Left colon (tissue), 2 donors: ENCODE data around the gene LDLRAD4. TPM values are rescaled to one million over a fixed set of nuclear protein-coding genes. Genes with fewer than 3 reads are reported as not detected.

Experiments used
- ATAC-seq: fragments of 200-7000 bp; cut with Tn5 transposase; one replicate; pipeline ENCODE4 v1.9.1; 2020; ENCODE audit warnings: mild to moderate bottlenecking, moderate library complexity
- DNase-seq, 2 donors: peaks; one replicate each; pipeline ENCODE4 v3.0.0-alpha.2; 2020
- intact Hi-C, 2 donors: fragments of 100-400 bp; cut with DNase I in 1 of 2; cut with micrococcal nuclease in 1 of 2; formaldehyde crosslinking; loops; one replicate each; pipeline versions ENCODE4 v1.11.2 to v1.14.0; 2022; cut with DNase I, micrococcal nuclease
- total RNA-seq, 2 donors: library from RNA; stranded (reverse); fragmentation: NEBNext Ultra II Directional; extraction: Animal tissue kit (Norgen Biotek cat#: 25700); gene quantifications; one replicate each; pipeline ENCODE4 v1.2.1, GENCODE V29; 2021
- donor health status: DM: no; HTN: no; CAD: no.
- donor health status: DM: yes; HTN: yes; CAD: no.

The LDLRAD4 gene
- total RNA-seq, 2 donors from 2014 or later = 33.6 to 49.0 TPM

GRCh38 chr18:13398631-13399030 is 180.1 kb downstream of the LDLRAD4 start:
- ATAC-seq = no peak
- DNase-seq = no peak
- intact Hi-C loops = no loop called here

GRCh38 chr18:13399511-13399910 is 181.0 kb downstream of the LDLRAD4 start:
- no peak for DNase-seq
- intact Hi-C loops = no loop called here
- no peak for ATAC-seq

DNA sequence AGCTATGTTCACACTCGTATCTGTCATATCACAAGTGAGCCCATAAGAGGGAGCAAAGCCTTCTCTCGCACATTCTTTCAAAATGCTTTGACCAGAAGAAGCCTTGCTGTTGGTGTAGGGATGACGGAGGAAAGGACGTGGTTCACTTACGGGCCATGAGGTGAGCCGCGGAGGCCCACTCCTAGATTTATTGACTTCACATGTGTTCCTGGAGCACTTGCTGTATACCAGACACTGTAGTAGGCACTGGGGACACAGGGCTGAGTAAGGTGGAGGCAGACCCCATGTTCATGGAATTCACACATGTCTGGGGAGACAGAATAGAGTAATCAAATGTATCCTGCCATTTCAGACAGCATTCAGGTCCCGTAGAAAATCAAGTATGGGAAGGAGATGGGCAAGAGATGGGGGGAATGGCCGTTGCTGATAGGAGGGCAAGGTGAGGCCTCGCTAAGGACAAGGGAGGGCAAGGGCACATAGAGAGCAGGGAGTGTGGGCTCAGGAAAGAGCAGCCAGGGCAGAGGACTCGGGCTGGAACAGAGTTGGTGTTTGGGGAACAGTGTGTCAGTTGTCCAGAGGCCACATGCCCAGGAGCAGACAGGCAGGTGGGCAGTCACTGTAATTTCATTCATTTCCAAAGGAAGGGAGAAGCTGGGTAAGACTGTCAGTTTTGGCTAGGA is 182.2 kb downstream of the LDLRAD4 start:
- intact Hi-C loops = no loop called here
- ATAC-seq (no peak), DNase-seq (no peak)

GRCh38 chr18:13401404-13401803 is 182.8 kb downstream of the LDLRAD4 start:
- intact Hi-C loops = no loop called here
- ATAC-seq (no peak), DNase-seq (no peak)

- no peak for DNase-seq
- intact Hi-C loops = no loop called here
- ATAC-seq = no peak
Observed at GRCh38 chr18:13401826-13402225, 183.3 kb downstream of the LDLRAD4 start.

DNA sequence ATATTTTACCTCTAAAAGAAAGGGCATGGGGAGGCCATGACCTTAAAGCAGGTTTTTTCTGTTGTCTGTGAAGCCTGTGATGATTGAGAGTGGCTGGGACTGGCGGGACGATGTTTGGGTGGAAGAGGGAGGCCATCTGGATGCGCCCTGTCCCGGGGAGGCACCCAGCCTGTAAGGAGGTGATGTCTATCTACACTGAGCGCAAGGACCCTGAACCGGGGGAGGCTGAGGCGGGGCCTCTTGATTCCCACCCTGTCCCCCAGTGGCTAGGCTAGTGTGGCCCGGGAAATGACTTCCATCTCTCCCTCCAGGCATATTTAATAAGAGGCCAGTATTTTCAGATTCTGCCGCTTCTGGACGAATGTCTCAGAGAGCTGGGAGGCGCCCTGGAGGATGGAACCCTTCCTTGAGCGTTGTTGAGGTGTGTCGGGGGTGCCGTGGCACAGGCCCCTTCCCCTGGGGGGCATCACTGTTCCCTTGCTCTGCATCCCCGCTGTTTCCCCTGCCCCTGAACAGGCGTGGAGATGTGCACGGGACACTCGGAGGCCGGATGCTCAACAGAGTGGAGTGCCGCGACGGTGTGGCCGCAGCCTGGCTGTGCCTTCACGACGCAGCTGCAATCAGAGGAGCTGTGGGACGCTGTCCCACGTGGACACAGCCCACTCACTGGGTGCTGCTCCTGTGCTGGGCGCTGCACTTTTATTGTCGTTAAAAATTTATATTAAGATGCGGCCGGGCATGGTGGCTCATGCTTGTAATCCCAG is 185.4 kb downstream of the LDLRAD4 start:
- ATAC-seq (no peak), DNase-seq (no peak)
- intact Hi-C loops = no loop called here

GRCh38 chr18:13405305-13406038 is 186.9 kb downstream of the LDLRAD4 start:
- no peak for DNase-seq
- no peak for ATAC-seq
- intact Hi-C loops = no loop called here

DNA sequence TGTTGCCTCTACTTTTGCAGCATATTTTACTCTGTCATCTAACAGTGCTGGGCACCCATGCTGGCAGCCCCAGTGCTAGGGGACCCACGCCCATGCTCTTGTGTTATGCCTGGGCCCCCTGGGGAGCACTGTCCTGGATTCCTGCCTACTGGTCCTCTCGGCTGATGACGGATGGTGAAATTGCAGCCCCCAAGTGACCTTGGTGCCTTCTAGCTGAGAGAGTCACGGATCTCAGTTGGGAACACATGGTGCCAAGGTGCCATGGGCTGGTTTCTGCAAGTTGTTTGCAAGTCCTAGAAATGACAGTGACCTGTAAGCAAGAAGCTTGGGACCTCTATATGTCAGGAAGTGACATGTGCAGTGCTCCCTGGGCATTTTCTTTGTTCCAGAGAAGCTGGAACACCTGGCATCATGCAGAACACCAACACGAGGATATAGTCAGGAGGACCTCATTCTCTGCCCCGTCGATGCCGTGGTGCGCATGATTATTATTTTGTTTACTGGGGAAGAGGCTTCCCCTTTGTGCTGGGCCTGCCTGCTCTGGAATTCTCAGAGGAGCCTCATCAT is 187.6 kb downstream of the LDLRAD4 start:
- intact Hi-C loops = no loop called here
- no peak for DNase-seq
- no peak for ATAC-seq

DNA sequence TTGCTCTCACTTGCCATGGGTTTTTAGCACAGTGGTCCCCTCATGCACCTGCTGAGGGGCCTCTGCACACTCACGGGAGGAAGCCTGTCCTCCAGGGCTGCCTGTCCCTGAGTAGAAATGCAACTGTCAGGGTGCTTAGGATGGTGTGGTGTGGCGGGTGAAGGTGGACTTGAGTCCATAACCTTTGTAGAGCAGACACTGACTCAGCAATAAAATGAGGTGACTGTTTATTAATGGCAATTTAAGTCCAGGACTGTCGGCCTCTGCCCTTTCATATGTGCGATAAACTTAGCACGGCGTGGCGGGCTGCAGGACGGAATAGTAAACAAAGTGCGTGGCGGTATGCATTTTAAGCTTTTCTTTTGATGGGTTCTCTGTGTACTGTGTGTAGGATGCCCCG is 188.2 kb downstream of the LDLRAD4 start:
- intact Hi-C loops = no loop called here
- ATAC-seq (no peak), DNase-seq (no peak)

GRCh38 chr18:13407484-13407883 is 188.9 kb downstream of the LDLRAD4 start:
- intact Hi-C loops = no loop called here
- ATAC-seq (no peak), DNase-seq (no peak)

DNA sequence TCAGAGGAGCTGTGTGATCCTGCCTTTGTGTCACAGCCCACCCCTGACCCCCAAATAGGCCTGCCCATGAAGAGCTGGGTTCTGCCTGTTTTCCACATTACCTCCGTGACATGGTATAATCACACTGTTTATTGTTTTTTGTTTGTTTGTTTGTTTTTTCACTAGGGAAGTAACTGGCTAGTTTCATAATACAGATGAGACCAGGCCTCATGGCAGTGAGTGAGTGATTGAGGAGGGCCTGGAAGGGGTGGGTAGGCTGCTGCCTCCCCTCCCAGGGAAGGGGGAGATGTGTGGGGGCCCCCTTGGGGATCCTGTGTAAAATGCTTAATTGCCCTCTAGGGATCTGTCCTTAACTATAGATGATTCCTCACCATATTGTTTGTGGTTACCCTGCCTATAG is 190.5 kb downstream of the LDLRAD4 start:
- no peak for ATAC-seq
- intact Hi-C loops = no loop called here
- DNase-seq = no peak

- ATAC-seq (no peak), DNase-seq (no peak)
- intact Hi-C loops = no loop called here
Observed at GRCh38 chr18:13409997-13410396, 191.4 kb downstream of the LDLRAD4 start.

GRCh38 chr18:13410471-13410870 is 191.9 kb downstream of the LDLRAD4 start:
- intact Hi-C loops = no loop called here
- DNase-seq (no peak), ATAC-seq (peak; percentile 87)

- no peak for DNase-seq
- intact Hi-C loops = no loop called here
- no peak for ATAC-seq
Observed at GRCh38 chr18:13412017-13412416, 193.5 kb downstream of the LDLRAD4 start.

DNA sequence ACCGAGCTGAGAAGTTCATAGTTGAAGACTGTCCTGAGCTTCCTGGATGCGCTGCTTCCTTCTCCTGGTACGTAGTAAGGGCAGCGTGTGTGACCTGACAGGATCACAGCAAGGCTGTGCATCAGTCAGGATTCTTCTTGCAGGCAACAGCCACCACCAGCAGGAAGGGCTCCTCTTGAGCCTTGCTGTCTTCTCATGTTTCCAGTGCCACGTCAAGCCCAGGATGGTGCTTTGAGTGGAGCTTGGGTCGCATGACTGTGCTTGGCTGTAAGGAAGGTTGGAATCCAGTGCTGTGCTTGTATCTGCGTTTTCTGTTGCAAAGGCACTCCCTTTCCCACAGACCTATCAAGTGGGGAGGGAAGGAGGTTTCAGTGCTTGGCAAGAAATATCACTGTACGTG is 194.3 kb downstream of the LDLRAD4 start:
- ATAC-seq = no peak
- DNase-seq = no peak
- intact Hi-C loops = no loop called here

DNA sequence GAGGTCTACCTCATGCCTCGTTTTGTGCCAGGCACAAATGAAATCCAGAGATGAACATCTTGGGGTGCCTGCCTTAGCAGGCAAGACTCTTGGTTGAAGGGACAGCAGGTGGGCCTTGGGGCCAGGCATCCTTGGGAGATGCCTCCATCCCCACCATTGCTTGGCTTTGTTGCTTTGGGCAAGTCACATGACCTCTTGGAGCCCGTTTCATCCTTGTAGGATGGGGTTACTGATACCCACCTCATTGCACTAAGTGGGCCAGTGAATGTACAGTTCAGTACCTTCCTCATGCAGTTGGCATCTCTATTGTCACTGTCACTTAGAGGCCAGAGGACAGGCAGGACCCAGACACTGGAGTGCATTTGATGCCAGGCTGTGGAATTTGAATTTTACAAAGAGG is 195.5 kb downstream of the LDLRAD4 start:
- intact Hi-C loops = no loop called here
- ATAC-seq (no peak), DNase-seq (no peak)

GRCh38 chr18:13414521-13414920 is 196.0 kb downstream of the LDLRAD4 start:
- DNase-seq = no peak
- peak; percentile 25 for ATAC-seq
- intact Hi-C loops = no loop called here

GRCh38 chr18:13415736-13416135 is 197.2 kb downstream of the LDLRAD4 start:
- DNase-seq (no peak), ATAC-seq (no peak)
- intact Hi-C loops = no loop called here

DNA sequence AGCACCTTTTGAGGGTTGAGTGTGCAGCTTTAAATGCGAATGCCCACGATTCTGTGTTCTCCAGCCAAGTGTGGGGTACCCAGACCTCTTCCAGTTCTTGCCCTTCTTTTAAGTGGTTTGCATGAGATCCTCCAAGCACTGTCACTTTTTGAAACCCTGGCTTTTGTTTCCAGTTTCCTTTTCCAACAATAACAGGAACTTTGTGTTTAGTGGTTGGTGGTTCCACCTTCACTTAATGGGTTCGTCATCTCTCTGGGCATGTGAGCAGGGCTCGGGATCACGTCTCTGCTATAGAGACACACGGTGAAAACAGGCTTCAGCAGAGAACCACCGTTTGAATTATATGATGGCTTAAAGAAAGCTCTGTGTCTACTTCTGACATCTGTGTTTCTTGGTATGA is 197.6 kb downstream of the LDLRAD4 start:
- ATAC-seq = no peak
- intact Hi-C loops = no loop called here
- DNase-seq = no peak

DNA sequence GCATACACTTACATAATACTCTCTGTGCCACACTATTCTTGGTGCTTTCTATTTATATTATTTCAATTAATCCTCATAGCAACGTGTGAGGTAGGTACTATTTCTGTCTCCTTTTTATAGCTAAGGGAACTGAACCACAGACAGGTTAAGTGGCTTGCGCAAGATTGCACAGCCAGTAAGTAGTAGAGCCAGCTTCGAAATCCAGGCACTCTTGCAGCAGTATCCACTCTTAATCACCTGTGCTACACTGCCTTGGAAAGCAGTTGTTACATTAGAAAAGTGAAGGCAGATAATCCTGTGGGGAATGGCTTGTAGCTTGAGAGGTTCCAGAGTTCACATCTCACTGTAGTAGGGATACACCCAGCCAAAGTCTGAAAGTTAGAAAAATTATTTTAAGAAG is 198.3 kb downstream of the LDLRAD4 start:
- DNase-seq (no peak), ATAC-seq (peak; percentile 75)
- intact Hi-C loops = no loop called here
